HepG2 (cell line): ENCODE data around the gene PEMT. TPM values are rescaled to one million over a fixed set of nuclear protein-coding genes. Genes with fewer than 3 reads are reported as not detected.

ENCODE experiments used
- ASH2L ChIP-seq: fragments of 300-600, 200-600 bp; sonication (generic); IDR thresholded peaks from 2 replicates; pipeline ENCODE4 v1.7.0; 2017; ENCODE audit warnings: low read depth, mild to moderate bottlenecking, moderate library complexity, mixed read lengths, low read length; ENCODE audit not compliant: insufficient read length
- ATM ChIP-seq: fragments of 450-650 bp; IDR thresholded peaks from 2 replicates; pipeline ENCODE4 v1.7.1; 2017; ENCODE audit warnings: mild to moderate bottlenecking, borderline replicate concordance
- KAT8 ChIP-seq: IDR thresholded peaks from 2 replicates; pipeline ENCODE4 v1.6.1; 2016; ENCODE audit warnings: missing genetic modification reagents, missing compliant biosample characterization
- PCBP1 ChIP-seq: fragments of 200-400 bp; formaldehyde crosslinking; IDR thresholded peaks from 2 replicates; pipeline ENCODE4 v1.6.1; 2017; ENCODE audit warnings: mild to moderate bottlenecking, low read depth, low read length, borderline replicate concordance
- PHF5A ChIP-seq: IDR thresholded peaks from one replicate; pipeline ENCODE4 v1.6.1; 2018; ENCODE audit warnings: low read depth, missing genetic modification reagents; ENCODE audit not compliant: unreplicated experiment
- PRPF4 ChIP-seq: fragments of 200-400 bp; formaldehyde crosslinking; IDR thresholded peaks from 2 replicates; pipeline ENCODE4 v1.6.1; 2016; ENCODE audit warnings: low read length, low read depth; ENCODE audit not compliant: poor library complexity, severe bottlenecking
- REL ChIP-seq: sonication (generic); formaldehyde crosslinking; conservative IDR thresholded peaks from 2 replicates; pipeline ENCODE4 v1.8.0; 2022; ENCODE audit warnings: mild to moderate bottlenecking, missing genetic modification reagents, moderate library complexity
- SOX13 ChIP-seq, 3 experiments: fragments of 450-650 bp in 1 of 3; sonication (generic) in 1 of 3; formaldehyde crosslinking in 1 of 3; IDR thresholded peaks in 2 of 3; conservative IDR thresholded peaks in 1 of 3; 2 replicates each; pipeline versions ENCODE4 v1.5.0 to v1.6.1; 2016 to 2020; ENCODE audit warnings: antibody characterized with exemption in 1 of 3, mild to moderate bottlenecking in 1 of 3, missing compliant biosample characterization in 1 of 3, missing genetic modification reagents in 1 of 3, moderate library complexity in 1 of 3
- TARDBP ChIP-seq: sonication (generic); formaldehyde crosslinking; IDR thresholded peaks from 2 replicates; pipeline ENCODE4 v1.8.0; 2022; ENCODE audit warnings: mild to moderate bottlenecking, missing genetic modification reagents
- THYN1 ChIP-seq: sonication (generic); formaldehyde crosslinking; IDR thresholded peaks from 2 replicates; pipeline ENCODE4 v1.8.1; 2023; ENCODE audit warnings: low read depth, mild to moderate bottlenecking, moderate library complexity, missing genetic modification reagents, borderline replicate concordance
- ZFP36L2 ChIP-seq: sonication (generic); formaldehyde crosslinking; IDR thresholded peaks from 2 replicates; pipeline ENCODE4 v1.4.0; 2020; ENCODE audit warnings: missing genetic modification reagents
- ZFY ChIP-seq: sonication (generic); formaldehyde crosslinking; IDR thresholded peaks from 2 replicates; pipeline ENCODE4 v1.4.0; 2020; ENCODE audit warnings: missing genetic modification reagents
- ZNF20 ChIP-seq: sonication (generic); formaldehyde crosslinking; IDR thresholded peaks from 2 replicates; pipeline ENCODE4 v1.4.0; 2020; ENCODE audit warnings: mild to moderate bottlenecking, moderate library complexity, missing genetic modification reagents
- ZNF207 ChIP-seq: fragments of 450-650 bp; IDR thresholded peaks from 2 replicates; pipeline ENCODE4 v1.6.1; 2016; ENCODE audit warnings: antibody characterized with exemption, borderline replicate concordance
- ZNF274 ChIP-seq: sonication (generic); formaldehyde crosslinking; IDR thresholded peaks from 2 replicates; pipeline ENCODE4 v1.5.1; 2020; ENCODE audit warnings: mild to moderate bottlenecking, missing genetic modification reagents
- ZNF33A ChIP-seq: sonication (generic); formaldehyde crosslinking; IDR thresholded peaks from 2 replicates; pipeline ENCODE4 v1.5.1; 2020; ENCODE audit warnings: missing genetic modification reagents, mild to moderate bottlenecking, moderate library complexity, borderline replicate concordance
- ZNF572 ChIP-seq: sonication (generic); formaldehyde crosslinking; IDR thresholded peaks from 2 replicates; pipeline ENCODE4 v1.5.1; 2020; ENCODE audit warnings: mild to moderate bottlenecking, missing genetic modification reagents
- ZNF678 ChIP-seq: sonication (generic); formaldehyde crosslinking; IDR thresholded peaks from 2 replicates; pipeline ENCODE4 v1.4.0; 2020; ENCODE audit warnings: mild to moderate bottlenecking, missing genetic modification reagents
- ZNF850 ChIP-seq: sonication (generic); formaldehyde crosslinking; conservative IDR thresholded peaks from 2 replicates; pipeline ENCODE4 v1.9.0; 2021; ENCODE audit warnings: mild to moderate bottlenecking, missing genetic modification reagents
- ZSCAN9 ChIP-seq: IDR thresholded peaks from 2 replicates; pipeline ENCODE4 v1.6.1; 2016; ENCODE audit warnings: borderline replicate concordance
- polyA plus RNA-seq, 8 experiments: library from polyadenylated mRNA; depleted of rRNA in 3 of 8; stranded (reverse) in 7 of 8; unstranded in 1 of 8; fragments of >200 nt; fragmentation: Illumina TruSeq in 4 of 8; extraction: Trizol in 4 of 8; gene quantifications; 2 replicates each; pipeline versions ENCODE4 v1.2.1 to v1.2.3, GENCODE V29; 2011 to 2016; ENCODE audit warnings: low read depth in 4 of 8, missing spikeins in 1 of 8, mixed read lengths in 1 of 8; ENCODE audit not compliant: insufficient read depth in 1 of 8
- total RNA-seq, 5 experiments: library from RNA; depleted of rRNA; stranded (reverse); fragments of >200 nt; fragmentation: Illumina TruSeq; extraction: Trizol; gene quantifications; 2 replicates each; pipeline ENCODE4 v1.2.3, GENCODE V29; 2016; ENCODE audit warnings: low read depth in 1 of 5
- TF ChIP-seq, protein P1 (sequence below): sonication (generic); formaldehyde crosslinking; IDR thresholded peaks from 2 replicates; pipeline ENCODE4 v1.4.0; 2020; ENCODE audit warnings: missing genetic modification reagents, low read depth, mild to moderate bottlenecking, borderline replicate concordance
- TF ChIP-seq, protein P2 (sequence below): sonication (generic); formaldehyde crosslinking; IDR thresholded peaks from 2 replicates; pipeline ENCODE4 v1.5.0; 2020; ENCODE audit warnings: missing genetic modification reagents
- TF ChIP-seq, protein P3 (sequence below): sonication (generic); formaldehyde crosslinking; IDR thresholded peaks from 2 replicates; pipeline ENCODE4 v1.9.0; 2021; ENCODE audit warnings: missing genetic modification reagents, mild to moderate bottlenecking, borderline replicate concordance
- TF ChIP-seq, protein P4 (sequence below): sonication (generic); formaldehyde crosslinking; IDR thresholded peaks from 2 replicates; pipeline ENCODE4 v1.4.0; 2020; ENCODE audit warnings: mild to moderate bottlenecking, low read depth, missing genetic modification reagents

Gene PEMT
- total and polyA plus RNA-seq, 2 of the 13 experiments (the other 11 are each of a cell fraction or from before 2014, with no cell fraction given), result 31.7 to 43.6 TPM

DNA sequence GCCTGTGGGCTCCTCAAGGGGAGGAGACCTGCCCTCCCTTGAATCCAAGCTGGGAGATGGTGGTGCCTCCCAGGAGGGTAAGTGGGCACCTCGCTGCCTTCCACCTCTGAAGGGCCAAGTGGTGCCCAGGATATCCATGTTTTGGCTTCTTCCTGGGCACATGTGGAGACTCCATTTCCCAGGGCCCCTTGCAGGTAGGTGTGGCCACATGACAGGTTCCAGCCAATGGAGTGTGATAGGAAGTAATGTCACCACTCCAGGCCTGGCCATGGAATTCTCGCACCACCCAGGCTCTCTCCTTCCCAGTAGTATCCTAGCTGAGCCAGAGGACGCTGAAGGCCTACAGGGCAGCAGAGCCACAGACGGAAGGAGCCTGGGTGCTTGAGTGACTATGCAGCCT is 17.6 kb upstream of the PEMT start (continued):
- TF ChIP-seq, protein P1, sequence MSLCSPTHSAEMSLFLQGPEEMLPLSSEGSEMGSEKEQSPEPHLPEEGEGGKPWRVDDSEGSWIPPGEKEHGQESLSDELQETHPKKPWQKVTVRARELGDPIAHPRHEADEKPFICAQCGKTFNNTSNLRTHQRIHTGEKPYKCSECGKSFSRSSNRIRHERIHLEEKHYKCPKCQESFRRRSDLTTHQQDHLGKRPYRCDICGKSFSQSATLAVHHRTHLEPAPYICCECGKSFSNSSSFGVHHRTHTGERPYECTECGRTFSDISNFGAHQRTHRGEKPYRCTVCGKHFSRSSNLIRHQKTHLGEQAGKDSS (CRISPR knock-in tag), result no peak
- TF ChIP-seq ZNF207, result no peak
- no peak for TF ChIP-seq ZFP36L2 (CRISPR knock-in tag)
- TF ChIP-seq ZNF274 (CRISPR knock-in tag), result no peak
- no peak for TF ChIP-seq ASH2L
- no peak for TF ChIP-seq ATM
- no peak for TF ChIP-seq ZNF850
- no peak for TF ChIP-seq ZNF33A (CRISPR knock-in tag)
- no peak for TF ChIP-seq THYN1 (CRISPR knock-in tag)
- TF ChIP-seq, protein P2, sequence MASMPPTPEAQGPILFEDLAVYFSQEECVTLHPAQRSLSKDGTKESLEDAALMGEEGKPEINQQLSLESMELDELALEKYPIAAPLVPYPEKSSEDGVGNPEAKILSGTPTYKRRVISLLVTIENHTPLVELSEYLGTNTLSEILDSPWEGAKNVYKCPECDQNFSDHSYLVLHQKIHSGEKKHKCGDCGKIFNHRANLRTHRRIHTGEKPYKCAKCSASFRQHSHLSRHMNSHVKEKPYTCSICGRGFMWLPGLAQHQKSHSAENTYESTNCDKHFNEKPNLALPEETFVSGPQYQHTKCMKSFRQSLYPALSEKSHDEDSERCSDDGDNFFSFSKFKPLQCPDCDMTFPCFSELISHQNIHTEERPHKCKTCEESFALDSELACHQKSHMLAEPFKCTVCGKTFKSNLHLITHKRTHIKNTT, result no peak
- TF ChIP-seq ZNF572 (CRISPR knock-in tag), result no peak
- TF ChIP-seq SOX13 (IDR thresholded peaks at IDR 0.05), result no peak
- no peak for TF ChIP-seq SOX13 (CRISPR knock-in tag; conservative IDR thresholded peaks at IDR 0.05 in 1 of 2, IDR thresholded peaks at IDR 0.05 in 1 of 2)
- no peak for TF ChIP-seq PCBP1
- no peak for TF ChIP-seq REL (CRISPR knock-in tag)
- TF ChIP-seq TARDBP (CRISPR knock-in tag), result no peak
- TF ChIP-seq ZNF20 (CRISPR knock-in tag), result no peak
- TF ChIP-seq ZNF678, result no peak
- TF ChIP-seq KAT8 (CRISPR knock-in tag), result peak; percentile 47; the same call in 1 of the 2 replicates
- no peak for TF ChIP-seq PHF5A
- no peak for TF ChIP-seq ZSCAN9 (CRISPR knock-in tag)
- peak; percentile 62 for TF ChIP-seq ZFY (CRISPR knock-in tag)
- TF ChIP-seq, protein P3, sequence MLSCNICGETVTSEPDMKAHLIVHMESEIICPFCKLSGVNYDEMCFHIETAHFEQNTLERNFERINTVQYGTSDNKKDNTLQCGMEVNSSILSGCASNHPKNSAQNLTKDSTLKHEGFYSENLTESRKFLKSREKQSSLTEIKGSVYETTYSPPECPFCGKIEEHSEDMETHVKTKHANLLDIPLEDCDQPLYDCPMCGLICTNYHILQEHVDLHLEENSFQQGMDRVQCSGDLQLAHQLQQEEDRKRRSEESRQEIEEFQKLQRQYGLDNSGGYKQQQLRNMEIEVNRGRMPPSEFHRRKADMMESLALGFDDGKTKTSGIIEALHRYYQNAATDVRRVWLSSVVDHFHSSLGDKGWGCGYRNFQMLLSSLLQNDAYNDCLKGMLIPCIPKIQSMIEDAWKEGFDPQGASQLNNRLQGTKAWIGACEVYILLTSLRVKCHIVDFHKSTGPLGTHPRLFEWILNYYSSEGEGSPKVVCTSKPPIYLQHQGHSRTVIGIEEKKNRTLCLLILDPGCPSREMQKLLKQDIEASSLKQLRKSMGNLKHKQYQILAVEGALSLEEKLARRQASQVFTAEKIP (CRISPR knock-in tag), result no peak
- no peak for TF ChIP-seq PRPF4
- TF ChIP-seq, protein P4, sequence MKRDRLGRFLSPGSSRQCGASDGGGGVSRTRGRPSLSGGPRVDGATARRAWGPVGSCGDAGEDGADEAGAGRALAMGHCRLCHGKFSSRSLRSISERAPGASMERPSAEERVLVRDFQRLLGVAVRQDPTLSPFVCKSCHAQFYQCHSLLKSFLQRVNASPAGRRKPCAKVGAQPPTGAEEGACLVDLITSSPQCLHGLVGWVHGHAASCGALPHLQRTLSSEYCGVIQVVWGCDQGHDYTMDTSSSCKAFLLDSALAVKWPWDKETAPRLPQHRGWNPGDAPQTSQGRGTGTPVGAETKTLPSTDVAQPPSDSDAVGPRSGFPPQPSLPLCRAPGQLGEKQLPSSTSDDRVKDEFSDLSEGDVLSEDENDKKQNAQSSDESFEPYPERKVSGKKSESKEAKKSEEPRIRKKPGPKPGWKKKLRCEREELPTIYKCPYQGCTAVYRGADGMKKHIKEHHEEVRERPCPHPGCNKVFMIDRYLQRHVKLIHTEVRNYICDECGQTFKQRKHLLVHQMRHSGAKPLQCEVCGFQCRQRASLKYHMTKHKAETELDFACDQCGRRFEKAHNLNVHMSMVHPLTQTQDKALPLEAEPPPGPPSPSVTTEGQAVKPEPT (CRISPR knock-in tag), result no peak
